Body of pancreas (tissue), 4 donors: ENCODE data around the gene GAD1.

Experiments
- POLR2A ChIP-seq, 3 donors: fragments of 450-650 bp; IDR thresholded peaks; one replicate each; pipeline ENCODE4 v1.6.1; 2016; ENCODE audit warnings: antibody characterized with exemption in 3 of 3, mild to moderate bottlenecking in 2 of 3
- TF ChIP-seq, protein P1 (sequence below), 7 experiments: fragments of 450-650 bp in 4 of 7; fragments of 200-600 bp in 3 of 7; sonication (generic) in 3 of 7; IDR thresholded peaks; one replicate each; pipeline ENCODE4 v1.5.1; 2016 to 2019; ENCODE audit warnings: antibody characterized with exemption in 7 of 7

- TF ChIP-seq, protein P1, sequence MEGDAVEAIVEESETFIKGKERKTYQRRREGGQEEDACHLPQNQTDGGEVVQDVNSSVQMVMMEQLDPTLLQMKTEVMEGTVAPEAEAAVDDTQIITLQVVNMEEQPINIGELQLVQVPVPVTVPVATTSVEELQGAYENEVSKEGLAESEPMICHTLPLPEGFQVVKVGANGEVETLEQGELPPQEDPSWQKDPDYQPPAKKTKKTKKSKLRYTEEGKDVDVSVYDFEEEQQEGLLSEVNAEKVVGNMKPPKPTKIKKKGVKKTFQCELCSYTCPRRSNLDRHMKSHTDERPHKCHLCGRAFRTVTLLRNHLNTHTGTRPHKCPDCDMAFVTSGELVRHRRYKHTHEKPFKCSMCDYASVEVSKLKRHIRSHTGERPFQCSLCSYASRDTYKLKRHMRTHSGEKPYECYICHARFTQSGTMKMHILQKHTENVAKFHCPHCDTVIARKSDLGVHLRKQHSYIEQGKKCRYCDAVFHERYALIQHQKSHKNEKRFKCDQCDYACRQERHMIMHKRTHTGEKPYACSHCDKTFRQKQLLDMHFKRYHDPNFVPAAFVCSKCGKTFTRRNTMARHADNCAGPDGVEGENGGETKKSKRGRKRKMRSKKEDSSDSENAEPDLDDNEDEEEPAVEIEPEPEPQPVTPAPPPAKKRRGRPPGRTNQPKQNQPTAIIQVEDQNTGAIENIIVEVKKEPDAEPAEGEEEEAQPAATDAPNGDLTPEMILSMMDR (IDR thresholded peaks at IDR 0.05), result no peak
- no peak for TF ChIP-seq POLR2A (IDR thresholded peaks at IDR 0.05)
Measured at GRCh38 chr2:170783549-170783948, 33.1 kb upstream of the GAD1 start.
